ENCODE measurements around the gene NEIL3. TPM values are rescaled to one million over a fixed set of nuclear protein-coding genes. Genes with fewer than 3 reads are reported as not detected.
"Not testable (repeated sequence)": the region's sequence is repeated elsewhere in the genome, so short reads cannot be mapped to it uniquely, and the experiment has no call there.

Gene NEIL3
- total RNA-seq, 2 donors from 2014 or later, result 18.7 to 25.5 TPM

DNA sequence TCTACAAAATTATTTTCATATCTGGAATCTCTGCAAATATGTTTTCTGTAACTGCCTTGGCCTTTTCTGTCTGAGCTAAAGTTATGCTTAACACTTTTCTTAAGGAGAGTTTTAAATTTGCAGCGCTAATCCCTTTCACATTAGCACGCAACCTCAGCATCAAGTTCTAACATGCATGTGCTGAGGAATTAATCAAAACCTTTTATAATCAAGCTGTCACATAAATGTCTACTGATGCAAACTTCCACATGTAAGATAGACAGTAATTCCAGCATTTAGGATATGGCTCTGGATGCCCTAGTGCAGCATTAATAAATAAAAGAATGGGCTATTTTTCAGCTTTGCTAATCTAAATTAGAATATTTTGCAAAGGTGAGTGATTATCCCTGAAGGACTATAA is 17.5 kb upstream of the NEIL3 start:
- Mint-ChIP-seq H3K27ac (no peak overlapping the region), H3K9me3 (no peaks in the 10 kb centered on the region), H3K36me3 (no peaks in the 10 kb centered on the region)
- DNase-seq (ENCODE audit: low spot score in 2 of 2), result no peak
- ATAC-seq, result no peak

DNA sequence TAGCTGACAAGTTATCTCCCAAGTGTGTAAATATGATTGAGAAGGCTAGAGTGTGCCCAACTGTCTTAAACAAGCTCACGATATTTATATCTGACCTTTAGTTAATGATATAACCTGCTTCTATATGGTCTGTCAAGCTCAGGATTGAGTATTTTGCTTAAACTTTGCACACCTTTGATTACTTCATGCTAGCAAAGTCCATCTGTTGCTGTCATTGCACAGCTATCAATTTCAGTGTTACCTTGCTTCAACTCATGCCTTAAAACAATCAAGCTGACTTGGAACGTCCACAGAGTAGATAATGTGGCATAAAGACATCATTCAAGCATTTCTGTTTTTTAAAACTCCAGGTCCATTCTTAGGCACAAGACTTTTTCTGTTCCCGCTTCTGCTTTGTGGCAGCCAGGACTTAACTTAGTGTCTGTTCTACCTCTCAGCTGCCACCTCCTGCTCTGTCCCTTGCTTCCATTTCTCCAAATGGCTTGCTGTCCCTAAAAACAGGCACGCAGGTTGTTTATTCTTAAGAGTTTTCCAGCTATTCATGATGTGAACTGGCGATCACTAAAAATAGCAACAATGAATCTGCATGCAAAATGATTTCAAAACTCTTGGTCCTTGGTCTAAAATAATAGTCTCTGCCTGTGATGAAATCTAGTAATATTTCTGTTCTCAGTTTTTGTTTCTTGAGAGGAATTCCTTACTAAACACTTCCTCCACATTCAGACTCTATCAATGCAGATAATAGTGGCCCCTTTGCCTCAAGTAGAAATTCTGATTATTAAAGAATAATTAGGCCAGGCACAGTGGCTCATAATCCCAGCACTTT is 16.3 kb upstream of the NEIL3 start:
- no peak for ATAC-seq
- no peak for DNase-seq (ENCODE audit: low spot score in 2 of 2)
- H3K27ac Mint-ChIP-seq, result no peak overlapping the region
- H3K9me3 Mint-ChIP-seq, result peaks cover 5 to 6% of the 10 kb centered on the region in 2 donors
- peaks cover 0 to 4% of the 10 kb centered on the region in 2 donors for H3K36me3 Mint-ChIP-seq

DNA sequence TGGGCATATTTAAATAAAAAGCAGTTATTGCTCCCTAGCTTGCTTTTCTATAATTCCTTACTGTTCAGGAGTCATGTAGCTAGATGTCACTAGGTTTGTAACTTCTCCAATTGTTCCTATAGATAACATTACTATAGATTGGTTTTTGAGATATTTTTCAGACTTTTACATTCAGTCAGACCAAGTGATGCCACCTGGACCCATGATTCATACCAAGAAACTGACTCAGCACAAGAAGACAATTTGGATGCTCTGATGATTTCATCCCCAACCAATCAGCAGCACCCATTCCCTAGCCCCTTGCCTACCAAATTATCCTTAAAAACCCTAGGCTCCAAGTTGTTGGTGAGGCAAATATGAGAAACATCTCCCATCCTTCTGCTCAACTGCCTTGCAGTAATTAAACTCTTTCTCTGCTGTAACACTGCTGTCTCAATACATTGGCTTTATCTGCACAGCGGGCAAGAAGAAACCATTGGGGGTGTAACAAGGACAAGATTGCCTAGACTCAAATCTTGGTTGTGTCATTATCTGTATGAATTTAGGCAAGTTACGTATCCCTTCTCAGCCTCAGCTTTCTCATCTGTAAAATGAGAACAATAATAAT is 11.8 kb upstream of the NEIL3 start:
- H3K36me3 Mint-ChIP-seq, result peaks cover 0 to 4% of the 10 kb centered on the region in 2 donors
- peak; percentile 41 to 71 for ATAC-seq
- H3K9me3 Mint-ChIP-seq, result peaks cover 5 to 6% of the 10 kb centered on the region in 2 donors
- no peak overlapping the region for H3K27ac Mint-ChIP-seq
- no peak for DNase-seq (ENCODE audit: low spot score in 2 of 2)

DNA sequence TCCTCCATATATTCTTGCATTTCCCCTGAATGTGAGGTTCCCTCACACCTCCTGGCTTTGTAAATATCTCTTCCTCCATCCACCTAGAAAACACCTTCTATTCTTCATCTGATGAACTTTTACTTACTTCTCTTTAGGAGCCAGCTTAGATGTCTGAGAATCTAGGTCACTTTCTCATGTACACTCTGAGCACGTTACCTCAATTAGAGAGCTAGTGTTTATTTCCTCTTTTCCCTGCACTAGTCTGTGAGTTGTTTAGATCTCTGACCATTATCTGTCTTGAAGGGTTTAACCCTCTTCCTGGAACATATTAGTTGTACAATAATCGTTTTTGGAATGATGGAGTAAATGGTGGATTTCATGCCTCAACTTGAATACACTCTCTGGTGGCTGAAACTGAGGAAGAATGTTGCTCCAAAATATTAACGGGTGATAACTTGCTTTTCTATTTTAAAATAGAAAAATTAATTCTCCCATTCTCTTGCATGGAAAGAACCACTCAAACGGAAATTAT is 8.5 kb upstream of the NEIL3 start:
- Mint-ChIP-seq H3K27ac (no peak overlapping the region), H3K36me3 (peaks cover 0 to 4% of the 10 kb centered on the region in 2 donors), H3K9me3 (peaks cover 5 to 6% of the 10 kb centered on the region in 2 donors)
- no peak for ATAC-seq
- no peak for DNase-seq (ENCODE audit: low spot score in 2 of 2)

GRCh38 chr4:177302371-177303100 is 7.1 kb upstream of the NEIL3 start:
- peaks cover 5 to 6% of the 10 kb centered on the region in 2 donors for H3K9me3 Mint-ChIP-seq
- ATAC-seq (no peak), DNase-seq (ENCODE audit: low spot score in 2 of 2) (no peak)
- peaks cover 0 to 4% of the 10 kb centered on the region in 2 donors for H3K36me3 Mint-ChIP-seq
- no peak overlapping the region for H3K27ac Mint-ChIP-seq

GRCh38 chr4:177304094-177304493 is 5.6 kb upstream of the NEIL3 start:
- no peak overlapping the region for H3K27ac Mint-ChIP-seq
- no peaks in the 10 kb centered on the region for H3K9me3 Mint-ChIP-seq
- no peak for DNase-seq (ENCODE audit: low spot score in 2 of 2)
- ATAC-seq, result no peak
- H3K36me3 Mint-ChIP-seq, result no peaks in the 10 kb centered on the region

DNA sequence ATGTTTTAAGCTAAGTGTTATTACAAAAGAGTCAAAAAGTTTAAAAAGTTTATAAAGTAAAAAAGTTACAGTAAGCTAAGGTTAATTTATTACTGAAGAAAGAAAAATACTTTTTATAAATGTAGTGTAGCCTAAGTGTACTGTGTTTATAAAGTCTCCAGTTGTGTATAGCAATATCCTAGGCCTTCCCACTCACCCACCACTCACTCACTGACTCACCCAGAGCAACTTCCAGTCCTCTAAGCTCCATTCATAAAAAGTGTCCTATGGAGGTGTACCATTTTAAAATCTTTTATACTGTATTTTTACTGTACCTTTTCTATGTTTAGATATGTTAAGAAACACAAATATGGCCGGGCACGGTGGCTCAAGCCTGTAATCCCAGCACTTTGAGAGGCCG is 4.8 kb upstream of the NEIL3 start:
- ATAC-seq; H3K9me3 Mint-ChIP-seq; H3K36me3 Mint-ChIP-seq; H3K27ac Mint-ChIP-seq; DNase-seq (ENCODE audit: low spot score in 2 of 2): not testable (repeated sequence)

DNA sequence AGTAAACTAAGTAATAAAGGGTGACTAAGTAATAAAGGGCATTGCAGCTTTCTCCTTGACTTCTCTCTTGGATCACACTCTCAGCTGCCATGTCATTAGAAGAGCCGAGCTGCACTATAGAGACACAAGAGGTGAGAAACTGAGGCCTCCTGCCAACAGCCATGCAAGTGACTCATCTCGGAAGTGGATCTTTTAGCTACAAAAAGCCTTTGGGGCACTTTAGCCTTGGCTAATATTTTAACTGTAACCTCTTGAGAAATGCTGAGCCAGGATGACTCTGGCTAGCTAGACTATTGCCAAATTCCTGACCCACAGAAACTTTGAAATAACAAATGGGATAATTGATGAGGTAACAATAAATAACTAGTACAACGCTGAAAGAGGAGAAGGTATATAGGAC is 1.5 kb upstream of the NEIL3 start:
- H3K9me3 Mint-ChIP-seq, result no peaks in the 10 kb centered on the region
- ATAC-seq (no peak), DNase-seq (ENCODE audit: low spot score in 2 of 2) (no peak)
- peaks cover 5 to 11% of the 10 kb centered on the region in 2 donors for H3K36me3 Mint-ChIP-seq
- no peak overlapping the region for H3K27ac Mint-ChIP-seq

GRCh38 chr4:177308847-177309521 is 690 bp upstream of the NEIL3 start:
- DNase-seq (ENCODE audit: low spot score in 2 of 2), result peak in 1 of 2 donors; percentile 12
- peak overlapping the region; percentile 93 to 96 for H3K27ac Mint-ChIP-seq
- no peaks in the 10 kb centered on the region for H3K9me3 Mint-ChIP-seq
- peaks cover 5 to 14% of the 10 kb centered on the region in 2 donors for H3K36me3 Mint-ChIP-seq
- peak; percentile 52 to 74 for ATAC-seq

DNA sequence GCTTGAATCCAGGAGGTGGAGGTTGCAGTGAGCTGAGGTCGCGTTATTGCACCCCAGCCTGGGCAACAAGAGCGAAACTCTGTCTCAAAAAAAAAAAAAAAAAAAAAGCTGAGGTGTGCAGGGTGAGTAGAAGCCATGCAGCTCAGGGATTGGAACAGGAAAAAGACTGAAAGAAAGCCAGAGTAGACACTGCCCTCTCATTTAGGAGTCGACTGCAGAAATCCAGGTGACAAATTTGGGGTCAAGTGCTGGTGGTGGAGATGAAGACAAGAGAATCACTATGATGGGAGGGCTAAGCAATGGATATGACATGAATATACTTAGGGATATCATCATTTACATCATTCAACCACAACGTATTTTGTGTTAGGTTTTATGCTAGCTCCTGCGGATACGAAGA is 1.9 kb downstream of the NEIL3 start:
- ATAC-seq (no peak), DNase-seq (ENCODE audit: low spot score in 2 of 2) (no peak)
- Mint-ChIP-seq H3K9me3 (no peaks in the 10 kb centered on the region), H3K36me3 (peaks cover 5 to 31% of the 10 kb centered on the region in 2 donors), H3K27ac (no peak overlapping the region)

DNA sequence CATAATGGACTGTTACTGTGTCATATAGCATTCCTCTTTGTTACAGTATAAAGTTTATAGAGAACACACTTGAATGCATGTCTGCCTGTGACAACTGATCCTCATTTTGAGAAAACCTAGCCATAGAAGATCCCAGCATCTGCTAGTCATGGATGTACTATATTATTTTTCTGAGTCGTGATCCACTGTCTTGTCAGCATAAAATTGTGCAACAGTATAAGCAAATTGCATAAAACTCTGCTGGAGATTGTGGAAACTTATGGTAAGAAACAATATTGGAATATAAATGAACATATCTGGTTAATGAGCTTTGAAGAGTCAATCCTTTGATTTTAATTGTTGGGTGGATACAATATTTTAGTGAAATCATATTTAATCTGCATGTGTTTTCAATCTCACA is 3.6 kb downstream of the NEIL3 start:
- no peak overlapping the region for H3K27ac Mint-ChIP-seq
- ATAC-seq (no peak), DNase-seq (ENCODE audit: low spot score in 2 of 2) (no peak)
- H3K9me3 Mint-ChIP-seq, result no peaks in the 10 kb centered on the region
- peaks cover 5 to 31% of the 10 kb centered on the region in 2 donors for H3K36me3 Mint-ChIP-seq

- DNase-seq (ENCODE audit: low spot score in 2 of 2) (no peak), ATAC-seq (no peak)
- Mint-ChIP-seq H3K36me3 (peaks cover 4 to 41% of the 10 kb centered on the region in 2 donors), H3K9me3 (peaks cover 0 to 6% of the 10 kb centered on the region in 2 donors), H3K27ac (peak overlapping the region in 1 of 2 donors; percentile 14)
Observed at GRCh38 chr4:177315767-177316464, 6.2 kb downstream of the NEIL3 start.

DNA sequence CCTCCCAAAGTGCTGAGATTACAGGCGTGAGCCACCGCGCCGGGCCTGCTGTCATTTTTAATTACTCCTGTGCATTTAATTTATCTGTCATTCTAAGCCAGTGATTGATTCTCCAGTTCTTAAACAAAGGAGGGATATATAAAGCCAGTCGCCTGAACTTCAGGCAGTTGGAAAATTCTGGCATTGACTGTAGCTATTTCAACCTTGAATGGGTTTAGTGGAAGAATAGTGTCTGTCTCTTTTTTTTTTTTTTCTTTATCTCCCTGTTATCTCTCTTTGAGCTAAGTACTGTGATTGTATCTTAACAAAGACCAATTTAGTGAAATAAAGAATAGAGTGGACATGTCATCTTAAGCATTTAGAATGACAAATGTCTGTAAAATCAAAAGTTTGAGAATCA is 11.0 kb downstream of the NEIL3 start:
- DNase-seq (ENCODE audit: low spot score in 2 of 2) (no peak), ATAC-seq (no peak)
- Mint-ChIP-seq H3K36me3 (peaks cover 20 to 50% of the 10 kb centered on the region in 2 donors), H3K27ac (no peak overlapping the region), H3K9me3 (peaks cover 0 to 6% of the 10 kb centered on the region in 2 donors)

GRCh38 chr4:177321647-177322046 is 12.0 kb downstream of the NEIL3 start:
- peaks cover 20 to 54% of the 10 kb centered on the region in 2 donors for H3K36me3 Mint-ChIP-seq
- H3K27ac Mint-ChIP-seq, result no peak overlapping the region
- ATAC-seq (no peak), DNase-seq (ENCODE audit: low spot score in 2 of 2) (no peak)
- peaks cover 0 to 6% of the 10 kb centered on the region in 2 donors for H3K9me3 Mint-ChIP-seq

DNA sequence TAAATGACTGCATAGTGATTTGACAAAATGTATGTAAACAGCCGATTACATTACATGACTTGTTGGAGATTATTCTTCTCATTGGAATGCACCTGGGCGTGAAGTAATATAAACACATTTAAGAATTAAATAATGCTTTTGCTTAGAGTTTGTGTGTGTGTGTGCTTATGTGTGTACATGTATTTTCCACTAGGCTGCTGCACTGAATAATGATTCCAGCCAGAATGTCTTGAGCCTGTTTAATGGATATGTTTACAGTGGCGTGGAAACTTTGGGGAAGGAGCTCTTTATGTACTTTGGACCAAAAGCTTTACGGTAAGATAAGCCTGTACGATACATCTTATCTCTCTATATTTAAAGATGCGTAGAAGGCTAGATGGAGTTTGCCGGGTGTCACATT is 12.6 kb downstream of the NEIL3 start:
- Mint-ChIP-seq H3K9me3 (peaks cover 0 to 6% of the 10 kb centered on the region in 2 donors), H3K36me3 (peaks cover 25 to 60% of the 10 kb centered on the region in 2 donors), H3K27ac (no peak overlapping the region)
- DNase-seq (ENCODE audit: low spot score in 2 of 2) (no peak), ATAC-seq (no peak)

DNA sequence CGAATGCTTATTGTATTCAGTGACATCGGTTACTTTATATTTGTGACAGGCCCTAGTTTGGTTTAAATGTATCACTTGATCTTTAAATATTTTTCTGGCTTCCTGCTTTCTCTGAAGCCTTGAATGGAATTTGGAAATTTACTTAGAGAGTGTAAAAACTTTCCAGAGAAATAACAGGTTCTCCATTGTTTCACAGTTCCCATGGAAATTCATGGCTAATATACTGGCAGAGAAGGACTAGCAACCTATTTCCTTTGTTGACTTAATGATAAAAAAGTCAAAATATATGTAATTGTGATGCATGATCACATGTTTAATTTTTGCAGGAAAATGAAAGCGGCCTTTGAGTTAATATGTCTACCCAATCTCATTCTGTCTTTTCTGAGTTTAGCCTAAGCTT is 13.2 kb downstream of the NEIL3 start:
- H3K27ac Mint-ChIP-seq, result no peak overlapping the region
- peaks cover 27 to 63% of the 10 kb centered on the region in 2 donors for H3K36me3 Mint-ChIP-seq
- peaks cover 0 to 6% of the 10 kb centered on the region in 2 donors for H3K9me3 Mint-ChIP-seq
- no peak for DNase-seq (ENCODE audit: low spot score in 2 of 2)
- ATAC-seq, result no peak
